Measurements from ENCODE around the gene DYRK1A.

DNA sequence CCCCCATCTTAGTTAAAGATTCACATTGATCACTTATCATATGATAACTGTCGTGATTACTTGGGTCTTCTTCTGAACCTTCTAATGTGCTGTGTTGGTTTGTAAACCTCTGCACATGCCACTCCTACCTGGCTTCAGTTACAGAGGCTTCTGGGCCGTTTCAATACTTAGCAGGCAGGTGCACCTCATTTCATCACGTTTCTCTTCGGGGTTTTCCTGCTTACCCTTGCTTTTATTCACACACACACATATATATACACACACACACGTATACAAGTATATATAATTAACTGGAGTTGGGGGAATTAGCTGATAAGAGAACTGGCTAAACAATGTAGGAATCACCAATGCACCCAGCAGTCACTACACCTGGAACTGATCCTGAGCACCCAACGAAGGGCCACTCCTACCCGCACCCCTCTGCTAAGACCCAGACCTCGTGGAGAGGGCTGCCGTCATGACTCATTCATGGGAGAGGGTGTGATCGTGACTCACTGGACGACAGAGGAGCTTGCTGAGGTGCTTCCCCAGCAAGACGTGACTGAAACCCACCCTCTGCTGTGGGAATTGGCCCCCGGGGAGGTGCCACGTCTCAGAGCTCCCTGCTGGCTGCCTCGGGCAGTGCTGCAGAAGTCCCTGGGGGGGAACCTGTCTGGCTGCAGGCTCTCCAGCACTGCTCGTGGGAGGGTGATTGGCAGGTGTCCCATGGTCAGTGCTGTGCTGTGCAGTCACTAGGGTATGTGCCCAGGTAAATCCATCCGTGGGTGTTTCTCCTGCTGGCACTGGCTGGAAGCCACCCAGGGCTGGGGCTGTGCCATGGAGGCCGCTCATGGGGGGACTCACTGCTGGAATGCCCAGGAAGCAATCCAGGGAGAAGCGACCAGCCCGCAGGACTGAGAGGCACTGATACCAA lies 166.6 kb downstream of the DYRK1A start:
- no peak for TF ChIP-seq ESRRG (CRISPR knock-in tag; IDR thresholded peaks at IDR 0.05)
- no peak for TF ChIP-seq ZFP3 (CRISPR knock-in tag; IDR thresholded peaks at IDR 0.05)
- no peak for TF ChIP-seq BACH2 (CRISPR knock-in tag; IDR thresholded peaks at IDR 0.05; ENCODE audit: borderline replicate concordance)
- no peak for TF ChIP-seq ZNF565 (CRISPR knock-in tag; conservative IDR thresholded peaks at IDR 0.05; ENCODE audit: low read depth)
- TF ChIP-seq, protein P1, sequence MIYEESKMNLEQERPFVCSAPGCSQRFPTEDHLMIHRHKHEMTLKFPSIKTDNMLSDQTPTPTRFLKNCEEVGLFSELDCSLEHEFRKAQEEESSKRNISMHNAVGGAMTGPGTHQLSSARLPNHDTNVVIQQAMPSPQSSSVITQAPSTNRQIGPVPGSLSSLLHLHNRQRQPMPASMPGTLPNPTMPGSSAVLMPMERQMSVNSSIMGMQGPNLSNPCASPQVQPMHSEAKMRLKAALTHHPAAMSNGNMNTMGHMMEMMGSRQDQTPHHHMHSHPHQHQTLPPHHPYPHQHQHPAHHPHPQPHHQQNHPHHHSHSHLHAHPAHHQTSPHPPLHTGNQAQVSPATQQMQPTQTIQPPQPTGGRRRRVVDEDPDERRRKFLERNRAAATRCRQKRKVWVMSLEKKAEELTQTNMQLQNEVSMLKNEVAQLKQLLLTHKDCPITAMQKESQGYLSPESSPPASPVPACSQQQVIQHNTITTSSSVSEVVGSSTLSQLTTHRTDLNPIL (CRISPR knock-in tag; IDR thresholded peaks at IDR 0.05; ENCODE audit: low read depth): no peak
- TF ChIP-seq, protein P2, sequence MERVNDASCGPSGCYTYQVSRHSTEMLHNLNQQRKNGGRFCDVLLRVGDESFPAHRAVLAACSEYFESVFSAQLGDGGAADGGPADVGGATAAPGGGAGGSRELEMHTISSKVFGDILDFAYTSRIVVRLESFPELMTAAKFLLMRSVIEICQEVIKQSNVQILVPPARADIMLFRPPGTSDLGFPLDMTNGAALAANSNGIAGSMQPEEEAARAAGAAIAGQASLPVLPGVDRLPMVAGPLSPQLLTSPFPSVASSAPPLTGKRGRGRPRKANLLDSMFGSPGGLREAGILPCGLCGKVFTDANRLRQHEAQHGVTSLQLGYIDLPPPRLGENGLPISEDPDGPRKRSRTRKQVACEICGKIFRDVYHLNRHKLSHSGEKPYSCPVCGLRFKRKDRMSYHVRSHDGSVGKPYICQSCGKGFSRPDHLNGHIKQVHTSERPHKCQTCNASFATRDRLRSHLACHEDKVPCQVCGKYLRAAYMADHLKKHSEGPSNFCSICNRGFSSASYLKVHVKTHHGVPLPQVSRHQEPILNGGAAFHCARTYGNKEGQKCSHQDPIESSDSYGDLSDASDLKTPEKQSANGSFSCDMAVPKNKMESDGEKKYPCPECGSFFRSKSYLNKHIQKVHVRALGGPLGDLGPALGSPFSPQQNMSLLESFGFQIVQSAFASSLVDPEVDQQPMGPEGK (CRISPR knock-in tag; IDR thresholded peaks at IDR 0.05; ENCODE audit: borderline replicate concordance): no peak
- no peak for TF ChIP-seq ZFP30 (CRISPR knock-in tag; IDR thresholded peaks at IDR 0.05)
- no peak for TF ChIP-seq ZNF70 (CRISPR knock-in tag; IDR thresholded peaks at IDR 0.05)
- TF ChIP-seq ZNF8 (CRISPR knock-in tag; IDR thresholded peaks at IDR 0.05): no peak
